Prostate gland (tissue), 2 donors: ENCODE data around the gene TMEM222. TPM values are rescaled to one million over a fixed set of nuclear protein-coding genes. Genes with fewer than 3 reads are reported as not detected.

Source experiments
- DNase-seq: peaks from one replicate; pipeline ENCODE4 v3.0.0-alpha.2; 2019; ENCODE audit warnings: low spot score
- H3K27ac ChIP-seq, 2 donors: fragments of 200-600 bp; sonication (generic); 2 replicates each; pipeline ENCODE4 v1.5.1; 2017 to 2019
- H3K27me3 ChIP-seq: fragments of 200-600 bp; sonication (generic); replicated peaks from 2 replicates; pipeline ENCODE4 v1.5.1; 2019; ENCODE audit not compliant: insufficient read depth
- H3K36me3 ChIP-seq, 2 donors: fragments of 200-600 bp; sonication (generic); 1 replicate in 1 of 2; 2 replicates in 1 of 2; pipeline versions ENCODE4 v1.5.1 to v1.8.1; 2017 to 2019
- H3K4me1 ChIP-seq: fragments of 200-600 bp; sonication (generic); replicated peaks from 2 replicates; pipeline ENCODE4 v1.5.1; 2019
- H3K4me3 ChIP-seq, 2 donors: fragments of 200-600 bp; sonication (generic); 2 replicates each; pipeline ENCODE4 v1.5.1; 2017 to 2019
- H3K9me3 ChIP-seq: fragments of 200-600 bp; sonication (generic); 2 replicates; pipeline ENCODE4 v1.5.1; 2017
- CTCF ChIP-seq, 4 experiments: fragments of 200-600 bp in 2 of 4; fragments of 450-650 bp in 2 of 4; sonication (generic) in 2 of 4; IDR thresholded peaks; 1 replicate in 3 of 4; 2 replicates in 1 of 4; pipeline ENCODE4 v1.5.1; 2016 to 2019; ENCODE audit warnings: antibody characterized with exemption in 4 of 4, mild to moderate bottlenecking in 2 of 4, moderate library complexity in 2 of 4
- POLR2A ChIP-seq: fragments of 450-650 bp; IDR thresholded peaks from one replicate; pipeline ENCODE4 v1.6.1; 2016; ENCODE audit warnings: antibody characterized with exemption, mild to moderate bottlenecking
- POLR2AphosphoS5 ChIP-seq: sonication (generic); formaldehyde crosslinking; IDR thresholded peaks from one replicate; pipeline ENCODE4 v1.6.1; 2017; ENCODE audit warnings: antibody characterized with exemption
- WGBS: methylation state at CpG from one replicate; pipeline ENCODE4 v1.1.5; 2018; 5-methylcytosine and 5-hydroxymethylcytosine counted together
- intact Hi-C: fragments of 100-400 bp; cut with DNase I; formaldehyde crosslinking; loops from one replicate; pipeline ENCODE4 v1.14.2; 2022
- total RNA-seq, 2 donors: library from RNA; depleted of rRNA; stranded (reverse); fragments of >200 nt; gene quantifications; one replicate each; pipeline ENCODE4 v1.1.0, GENCODE V29; 2016

TMEM222 gene
- total RNA-seq, 2 donors from 2014 or later: 49.6 to 59.5 TPM

GRCh38 chr1:27367160-27367650 is 45.2 kb downstream of the TMEM222 start:
- Histone ChIP-seq H3K9me3 (no peaks in the 10 kb centered on the region), H3K4me3 (peak overlapping the region; percentile 66 to 74), H3K27me3 (no peaks in the 10 kb centered on the region), H3K27ac (peak overlapping the region; percentile 99), H3K36me3 (peaks cover 0 to 12% of the 10 kb centered on the region in 2 donors), H3K4me1 (peaks cover 15% of the 10 kb centered on the region)
- WGBS: 27% methylated on average over 8 of the region's 8 CpGs
- TF ChIP-seq POLR2A: no peak
- no peak for TF ChIP-seq CTCF (IDR thresholded peaks at IDR 0.05)
- no peak for TF ChIP-seq POLR2AphosphoS5
- intact Hi-C loops: no loop called here
- no peak for DNase-seq

- H3K27ac ChIP-seq: no peak overlapping the region
- H3K4me1 ChIP-seq: peaks cover 15% of the 10 kb centered on the region
Observed at GRCh38 chr1:27368869-27369582, 47.1 kb downstream of the TMEM222 start.

GRCh38 chr1:27372022-27372807 is 50.3 kb downstream of the TMEM222 start:
- H3K9me3 ChIP-seq: no peaks in the 10 kb centered on the region
- intact Hi-C loops: no loop called here
- TF ChIP-seq POLR2A: no peak
- WGBS: 92% methylated on average over 19 of the region's 19 CpGs
- no peak overlapping the region for H3K4me3 ChIP-seq
- H3K4me1 ChIP-seq: peaks cover 3% of the 10 kb centered on the region
- H3K36me3 ChIP-seq: no peaks in the 10 kb centered on the region
- H3K27ac ChIP-seq: no peak overlapping the region
- no peaks in the 10 kb centered on the region for H3K27me3 ChIP-seq
- DNase-seq: no peak

More at GRCh38 chr1:27368869-27369582, 47.1 kb downstream of the TMEM222 start:
- DNase-seq: no peak
- intact Hi-C loops: no loop called here
- Histone ChIP-seq H3K9me3 (no peaks in the 10 kb centered on the region), H3K27me3 (no peaks in the 10 kb centered on the region), H3K36me3 (no peaks in the 10 kb centered on the region), H3K4me3 (no peak overlapping the region)
- 72% methylated on average over 13 of the region's 13 CpGs for whole genome bisulfite sequencing
- TF ChIP-seq POLR2A: no peak
- no peak for TF ChIP-seq CTCF (IDR thresholded peaks at IDR 0.05)
- TF ChIP-seq POLR2AphosphoS5: no peak

GRCh38 chr1:27372808-27373690 is 51.1 kb downstream of the TMEM222 start:
- Histone ChIP-seq H3K36me3 (no peaks in the 10 kb centered on the region), H3K4me3 (no peak overlapping the region), H3K27ac (no peak overlapping the region), H3K4me1 (no peaks in the 10 kb centered on the region), H3K27me3 (no peaks in the 10 kb centered on the region), H3K9me3 (no peaks in the 10 kb centered on the region)
- no peak for DNase-seq
- WGBS: 76% methylated on average over 9 of the region's 11 CpGs
- no peak for TF ChIP-seq POLR2AphosphoS5
- TF ChIP-seq CTCF (IDR thresholded peaks at IDR 0.05): no peak
- TF ChIP-seq POLR2A: no peak
- intact Hi-C loops: no loop called here
